Gastrocnemius medialis (tissue), 4 donors: ENCODE measurements around the gene HOOK2.

Experiments
- CTCF ChIP-seq, 5 experiments: fragments of 450-650 bp in 3 of 5; fragments of 200-600 bp in 2 of 5; sonication (generic) in 2 of 5; IDR thresholded peaks in 4 of 5; conservative IDR thresholded peaks in 1 of 5; 1 replicate in 4 of 5; 2 replicates in 1 of 5; pipeline ENCODE4 v1.5.1; 2016 to 2019; ENCODE audit warnings: antibody characterized with exemption in 5 of 5, mild to moderate bottlenecking in 3 of 5, moderate library complexity in 3 of 5
- POLR2A ChIP-seq, 2 donors: fragments of 450-650 bp; IDR thresholded peaks; one replicate each; pipeline ENCODE4 v1.6.1; 2017; ENCODE audit warnings: antibody characterized with exemption in 2 of 2, mild to moderate bottlenecking in 2 of 2, moderate library complexity in 2 of 2

GRCh38 chr19:12766051-12766521 is 9.3 kb downstream of the HOOK2 start:
- TF ChIP-seq CTCF (IDR thresholded peaks at IDR 0.05 in 4 of 5, conservative IDR thresholded peaks at IDR 0.05 in 1 of 5) (peak; percentile 71 to 99 (median 95)), POLR2A (IDR thresholded peaks at IDR 0.05) (peak; percentile 20 to 56)
